Retinal pigment epithelial cell (primary cell): ENCODE data around the gene USP6.
"Not testable (repeated sequence)": the region's sequence is repeated elsewhere in the genome, so short reads cannot be mapped to it uniquely, and the experiment has no call there.

ENCODE experiments used
- DNase-seq: peaks from one replicate; pipeline ENCODE4 v3.0.0-alpha.2; 2010; ENCODE audit warnings: low read depth
- H3K4me3 ChIP-seq: 2 replicates; pipeline ENCODE4 v1.5.1; 2011; ENCODE audit warnings: mild to moderate bottlenecking, low read length, control low read depth, moderate library complexity
- CTCF ChIP-seq: conservative IDR thresholded peaks from 2 replicates; pipeline ENCODE4 v1.5.1; 2011; ENCODE audit warnings: low read depth, low read length, control low read depth, inconsistent platforms

USP6 gene

GRCh38 chr17:5210614-5211252 lies 94.9 kb downstream of the USP6 start:
- DNase-seq: no peak
- TF ChIP-seq CTCF: no peak
- no peak overlapping the region for H3K4me3 ChIP-seq

- H3K4me3 ChIP-seq: no peak overlapping the region
- TF ChIP-seq CTCF: no peak
- no peak for DNase-seq
Measured at GRCh38 chr17:5211458-5211857, 95.6 kb downstream of the USP6 start.

- not testable (repeated sequence) for H3K4me3 ChIP-seq, DNase-seq
Measured at GRCh38 chr17:5217562-5217961, 101.7 kb downstream of the USP6 start.

GRCh38 chr17:5219536-5219935 lies 103.7 kb downstream of the USP6 start:
- no peak for DNase-seq
- no peak overlapping the region for H3K4me3 ChIP-seq
- TF ChIP-seq CTCF: no peak

- no peak for DNase-seq
- H3K4me3 ChIP-seq: no peak overlapping the region
- no peak for TF ChIP-seq CTCF
Measured at GRCh38 chr17:5220074-5220473, 104.2 kb downstream of the USP6 start.

GRCh38 chr17:5221912-5222311 lies 106.1 kb downstream of the USP6 start:
- H3K4me3 ChIP-seq, DNase-seq: not testable (repeated sequence)
